Uterus (tissue), 2 donors: ENCODE results near the gene CACNA1C.

Source experiments
- CTCF ChIP-seq, 4 experiments: fragments of 200-600 bp in 2 of 4; fragments of 450-650 bp in 2 of 4; sonication (generic) in 2 of 4; IDR thresholded peaks; one replicate each; pipeline ENCODE4 v1.5.1; 2016 to 2019; ENCODE audit warnings: antibody characterized with exemption in 4 of 4, mild to moderate bottlenecking in 2 of 4, moderate library complexity in 1 of 4
- POLR2A ChIP-seq, 2 donors: fragments of 450-650 bp; IDR thresholded peaks; one replicate each; pipeline ENCODE4 v1.6.1; 2016; ENCODE audit warnings: antibody characterized with exemption in 2 of 2, mild to moderate bottlenecking in 1 of 2, moderate library complexity in 1 of 2

GRCh38 chr12:2638273-2639019 is 585.7 kb downstream of the CACNA1C start:
- TF ChIP-seq CTCF (IDR thresholded peaks at IDR 0.05) = no peak
- no peak for TF ChIP-seq POLR2A (IDR thresholded peaks at IDR 0.05)
